DND-41 (cell line): ENCODE measurements around the gene B3GNT8.

Experiments
- ATAC-seq: fragments of 200-7000 bp; cut with Tn5 transposase; 3 replicates; pipeline ENCODE4 v1.9.1; 2021; ENCODE audit warnings: low read depth; ENCODE audit not compliant: insufficient read depth
- DNase-seq: peaks from one replicate; pipeline ENCODE4 v3.0.0-alpha.2; 2020
- H2AFZ ChIP-seq: 2 replicates; pipeline ENCODE4 v1.6.0; 2012; ENCODE audit warnings: low read depth, low read length
- H3K27ac ChIP-seq: 2 replicates; pipeline ENCODE4 v1.5.1; 2012; ENCODE audit warnings: low read length, inconsistent platforms
- H3K27me3 ChIP-seq: fragments of 200-600 bp; sonication (generic); 2 replicates; pipeline ENCODE4 v1.6.0; 2012; ENCODE audit warnings: low read length, mild to moderate bottlenecking, inconsistent platforms; ENCODE audit not compliant: insufficient read depth, poor library complexity
- H3K36me3 ChIP-seq: 2 replicates; pipeline ENCODE4 v1.5.1; 2012; ENCODE audit warnings: low read length, inconsistent platforms; ENCODE audit not compliant: insufficient read depth
- H3K4me1 ChIP-seq: 2 replicates; pipeline ENCODE4 v1.5.1; 2012; ENCODE audit warnings: mild to moderate bottlenecking, low read length; ENCODE audit not compliant: insufficient read depth
- H3K4me2 ChIP-seq: 2 replicates; pipeline ENCODE4 v1.6.0; 2012; ENCODE audit warnings: mild to moderate bottlenecking, moderate library complexity, low read length, inconsistent platforms; ENCODE audit not compliant: insufficient read depth
- H3K4me3 ChIP-seq, 2 experiments: fragments of 200-600 bp in 1 of 2; shearing (Covaris generic) in 1 of 2; 2 replicates each; pipeline ENCODE4 v1.5.1; 2012 to 2016; ENCODE audit warnings: inconsistent platforms in 2 of 2, low read length in 2 of 2, mild to moderate bottlenecking in 2 of 2, low read depth in 1 of 2, moderate library complexity in 1 of 2
- H3K79me2 ChIP-seq: 2 replicates; pipeline ENCODE4 v1.6.0; 2012; ENCODE audit warnings: low read length, inconsistent platforms; ENCODE audit not compliant: insufficient read depth
- H3K9ac ChIP-seq: 2 replicates; pipeline ENCODE4 v1.6.0; 2012; ENCODE audit warnings: low read depth, mild to moderate bottlenecking, inconsistent platforms, low read length, moderate library complexity
- H3K9me3 ChIP-seq: 2 replicates; pipeline ENCODE4 v1.5.1; 2012; ENCODE audit warnings: low read length, moderate library complexity, mild to moderate bottlenecking, inconsistent platforms; ENCODE audit not compliant: insufficient read depth, severe bottlenecking
- H4K20me1 ChIP-seq: 2 replicates; pipeline ENCODE4 v1.6.0; 2012; ENCODE audit warnings: low read length; ENCODE audit not compliant: insufficient read depth
- CTCF ChIP-seq: IDR thresholded peaks from 2 replicates; pipeline ENCODE4 v1.5.1; 2012; ENCODE audit warnings: borderline replicate concordance, low read length, moderate library complexity, mild to moderate bottlenecking; ENCODE audit not compliant: poor library complexity, severe bottlenecking; ENCODE audit errors: extremely low read depth
- EZH2 ChIP-seq: IDR thresholded peaks from 3 replicates; pipeline ENCODE4 v1.6.1; 2012; ENCODE audit warnings: borderline replicate concordance, low read depth, mild to moderate bottlenecking, moderate library complexity, low read length, inconsistent platforms; ENCODE audit not compliant: severe bottlenecking

The B3GNT8 gene

DNA sequence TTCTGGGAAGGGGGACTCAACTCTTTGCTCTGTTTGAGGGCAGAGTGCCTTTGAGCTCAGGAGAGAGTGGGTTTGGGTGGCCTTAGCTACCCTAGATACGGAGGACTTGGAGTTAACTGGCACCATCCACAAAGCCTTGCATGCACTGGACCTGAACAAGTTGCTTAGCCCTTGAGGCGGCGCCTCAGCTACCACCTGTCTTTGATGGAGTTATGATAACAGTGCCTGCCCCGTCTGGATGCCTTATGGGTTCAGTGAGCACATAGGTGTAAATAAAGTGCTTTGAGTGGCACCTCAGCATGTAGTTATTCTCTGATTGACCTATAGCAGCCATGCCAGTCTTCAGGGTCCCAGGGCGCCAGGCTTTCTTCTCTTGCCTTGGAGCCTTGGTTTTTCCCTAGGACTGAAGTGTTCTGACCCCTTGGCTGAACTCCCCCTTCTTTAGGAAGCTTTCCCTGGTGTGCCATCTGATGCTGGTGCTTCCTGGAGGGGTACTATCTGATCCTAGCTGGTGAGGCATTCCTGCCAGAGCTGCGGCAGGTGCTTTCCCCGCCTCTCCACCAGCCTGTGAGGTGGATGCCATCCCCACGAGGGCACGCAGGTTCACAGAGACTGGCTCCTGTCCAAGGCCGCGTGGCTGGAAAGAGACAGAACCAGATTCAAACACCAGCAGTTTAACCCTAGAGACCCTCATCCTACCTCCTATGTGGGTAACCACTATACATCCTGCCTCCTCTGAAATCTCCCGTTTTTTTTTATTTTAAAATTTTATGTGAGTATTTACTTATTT, 23.8 kb downstream of the B3GNT8 start:
- TF ChIP-seq CTCF (no peak), EZH2 (no peak)
- Histone ChIP-seq H3K4me2 (no peak overlapping the region), H3K36me3 (peaks cover 5% of the 10 kb centered on the region; the same call in 1 of the 2 replicates), H3K4me3 (no peak overlapping the region), H3K9ac (no peak overlapping the region), H3K27me3 (no peaks in the 10 kb centered on the region), H3K9me3 (no peaks in the 10 kb centered on the region), H2AFZ (no peak overlapping the region), H3K27ac (no peak overlapping the region), H4K20me1 (0 out of 2 replicates have a peak, but pooled peaks cover 4% of the 10 kb centered on the region), H3K4me1 (peaks cover 14% of the 10 kb centered on the region), H3K79me2 (peaks cover 27% of the 10 kb centered on the region)
- ATAC-seq, result no peak
- no peak for DNase-seq

GRCh38 chr19:41402010-41402409, 25.2 kb downstream of the B3GNT8 start:
- peaks cover 5% of the 10 kb centered on the region; the same call in 1 of the 2 replicates for H3K36me3 ChIP-seq
- H3K4me2 ChIP-seq, result no peak overlapping the region

GRCh38 chr19:41401483-41401882, 25.7 kb downstream of the B3GNT8 start:
- Histone ChIP-seq H2AFZ (no peak overlapping the region), H3K9ac (no peak overlapping the region), H3K27me3 (no peaks in the 10 kb centered on the region), H3K4me2 (no peak overlapping the region), H3K4me1 (peaks cover 18% of the 10 kb centered on the region), H3K79me2 (peaks cover 41% of the 10 kb centered on the region), H3K36me3 (peaks cover 5% of the 10 kb centered on the region; the same call in 1 of the 2 replicates), H3K9me3 (no peaks in the 10 kb centered on the region), H4K20me1 (0 out of 2 replicates have a peak, but pooled peaks cover 4% of the 10 kb centered on the region), H3K27ac (no peak overlapping the region), H3K4me3 (no peak overlapping the region)
- ATAC-seq (no peak), DNase-seq (no peak)
- TF ChIP-seq CTCF, result no peak
- no peak for TF ChIP-seq EZH2

More at GRCh38 chr19:41402010-41402409, 25.2 kb downstream of the B3GNT8 start:
- H3K79me2 ChIP-seq, result peaks cover 36% of the 10 kb centered on the region
- H4K20me1 ChIP-seq, result 0 out of 2 replicates have a peak, but pooled peaks cover 4% of the 10 kb centered on the region
- no peak for ATAC-seq
- H3K9ac ChIP-seq, result no peak overlapping the region
- no peak overlapping the region for H3K4me3 ChIP-seq
- H3K9me3 ChIP-seq, result no peaks in the 10 kb centered on the region
- H3K27me3 ChIP-seq, result no peaks in the 10 kb centered on the region
- no peak overlapping the region for H3K27ac ChIP-seq
- DNase-seq, result no peak
- H2AFZ ChIP-seq, result no peak overlapping the region
- peaks cover 16% of the 10 kb centered on the region for H3K4me1 ChIP-seq
- TF ChIP-seq EZH2 (no peak), CTCF (no peak)
